NCI-H2196 treated with DMSO at 0.1 percent for 48 hours (cell line): ENCODE data around the gene ZKSCAN2.

Experiments used
- DNase-seq: peaks from one replicate; lab custom pipeline; 2025; ENCODE audit not compliant: unreplicated experiment; lab: John Stamatoyannopoulos, UW

ZKSCAN2 gene

DNA sequence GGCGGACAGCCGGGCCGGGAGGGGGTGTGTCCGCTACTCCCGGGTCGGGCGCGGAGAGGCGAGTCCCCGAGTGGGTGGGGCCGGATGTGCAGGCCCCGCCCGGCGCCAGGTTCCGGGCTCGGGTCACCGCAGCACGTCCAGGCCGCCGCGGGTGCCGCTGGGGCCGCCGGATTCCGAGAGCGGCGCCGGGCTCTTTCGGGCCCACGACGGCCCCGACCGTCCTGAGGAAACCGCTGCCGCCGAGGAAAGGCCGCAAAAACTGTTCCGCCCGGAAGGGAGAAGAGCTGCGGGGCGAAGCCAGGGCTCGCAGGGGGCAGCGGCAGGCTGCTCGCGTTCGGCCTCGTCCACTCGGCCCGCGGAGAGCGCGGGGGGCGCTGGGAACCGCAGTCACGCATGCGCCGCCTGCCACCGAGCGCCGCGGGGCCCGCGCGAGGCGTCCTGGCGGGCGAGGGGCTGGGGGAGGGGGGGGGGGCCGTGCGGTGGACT is at the start of gene ZKSCAN2:
ZKSCAN2 (minus strand) TSS at position 376 of the 486 bp plus-strand sequence. CDS start 718 bp downstream, outside the sequence.
- peak; percentile 84 for DNase-seq

DNA sequence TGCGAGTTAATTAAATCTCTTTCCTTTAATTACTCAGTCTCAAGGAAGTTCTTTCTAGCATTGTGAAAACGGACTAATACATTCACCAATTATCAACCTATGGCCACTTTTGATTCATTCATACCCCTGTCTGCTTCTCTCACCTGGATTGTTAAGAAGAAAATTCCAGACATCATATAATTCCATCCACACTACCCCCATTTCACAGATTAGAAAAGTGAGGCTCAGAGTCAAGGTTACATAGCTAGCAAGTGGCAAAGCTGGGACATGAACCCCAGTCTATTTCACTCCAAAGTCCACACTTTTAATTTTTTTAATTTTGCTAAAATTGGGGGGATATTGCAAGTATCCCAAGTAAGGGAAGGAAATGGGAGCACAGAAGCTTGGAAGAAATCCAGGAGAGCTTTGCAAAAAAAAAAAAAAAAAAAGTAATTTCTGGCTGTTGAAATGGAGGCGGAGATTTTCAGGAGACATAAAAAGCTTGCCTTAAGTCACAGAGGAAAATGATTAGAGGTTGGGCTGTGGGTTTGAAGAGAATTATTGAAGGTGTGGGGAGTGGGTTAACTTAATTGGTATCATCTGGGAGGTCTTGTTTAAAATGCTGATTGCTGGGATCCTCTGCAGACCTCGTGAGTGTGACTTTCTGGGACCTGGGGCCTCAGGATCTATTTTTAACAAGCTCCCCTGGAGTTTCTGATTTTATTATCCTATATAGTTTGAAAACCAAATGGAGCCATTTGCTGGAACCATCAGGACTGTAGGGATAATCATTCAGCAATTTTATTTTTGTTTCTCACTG is 42.3 kb upstream of the ZKSCAN2 start:
- DNase-seq = no peak

DNA sequence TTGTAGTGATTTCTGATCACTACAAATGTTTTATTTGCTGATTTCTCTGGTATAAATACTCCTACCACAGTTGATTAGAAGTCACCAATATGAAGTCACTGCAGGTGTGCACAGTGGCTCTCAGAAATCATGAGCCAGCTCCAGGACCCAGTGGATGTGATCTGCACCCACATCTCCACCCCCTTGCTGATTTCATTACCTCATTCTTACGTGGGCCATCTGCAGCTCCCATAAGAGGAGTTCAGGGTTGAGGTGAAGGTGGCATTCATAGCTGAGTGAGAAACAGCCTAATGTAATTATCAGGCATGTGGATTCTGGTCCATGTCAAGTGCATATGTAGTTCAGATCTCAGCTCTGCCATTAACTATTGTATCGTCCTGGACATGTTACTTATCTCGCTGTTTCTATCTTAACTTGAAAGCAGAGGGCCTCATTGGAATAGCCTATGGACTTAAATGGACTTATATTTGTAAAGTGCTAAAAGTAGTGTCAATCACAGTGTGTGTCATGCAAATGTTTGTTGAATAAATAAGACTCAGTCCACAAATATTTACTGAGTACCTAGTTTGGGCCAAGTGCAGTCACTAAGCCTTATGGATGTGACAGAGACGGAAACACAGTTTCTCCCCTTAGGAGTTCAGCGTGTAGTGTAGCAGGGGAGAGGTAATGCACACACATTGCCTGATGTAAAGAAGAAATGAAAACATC is 40.7 kb upstream of the ZKSCAN2 start:
- no peak for DNase-seq

DNA sequence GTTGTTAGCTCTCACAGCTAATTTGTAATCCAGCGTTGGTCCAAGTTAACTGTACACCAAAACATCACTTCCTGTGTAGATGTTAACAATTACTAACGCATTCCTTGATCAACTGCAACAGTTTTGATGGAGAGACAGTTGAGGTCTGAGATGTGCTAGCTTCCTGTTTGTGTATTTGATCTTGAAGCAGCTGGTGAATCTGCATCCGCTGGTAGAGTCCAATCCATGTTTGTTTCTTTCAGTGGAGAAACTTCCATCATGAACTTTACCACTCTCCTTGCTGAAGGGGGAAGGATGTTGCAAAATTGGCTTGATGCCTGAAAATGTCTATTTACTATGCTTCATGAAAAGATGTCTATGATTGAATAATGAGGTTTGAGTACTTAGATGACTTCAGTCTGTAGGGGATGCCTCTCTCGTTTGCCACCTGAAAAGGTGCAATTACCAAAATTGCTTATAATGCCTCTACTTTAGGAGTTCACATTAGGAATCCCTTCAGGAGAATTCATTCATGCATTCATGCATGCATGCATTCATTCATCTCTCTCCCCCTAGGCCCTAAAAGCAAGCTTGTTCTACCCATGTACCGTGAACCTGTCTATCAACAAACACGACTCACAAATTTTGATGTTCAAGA is 39.6 kb upstream of the ZKSCAN2 start:
- DNase-seq = no peak

DNA sequence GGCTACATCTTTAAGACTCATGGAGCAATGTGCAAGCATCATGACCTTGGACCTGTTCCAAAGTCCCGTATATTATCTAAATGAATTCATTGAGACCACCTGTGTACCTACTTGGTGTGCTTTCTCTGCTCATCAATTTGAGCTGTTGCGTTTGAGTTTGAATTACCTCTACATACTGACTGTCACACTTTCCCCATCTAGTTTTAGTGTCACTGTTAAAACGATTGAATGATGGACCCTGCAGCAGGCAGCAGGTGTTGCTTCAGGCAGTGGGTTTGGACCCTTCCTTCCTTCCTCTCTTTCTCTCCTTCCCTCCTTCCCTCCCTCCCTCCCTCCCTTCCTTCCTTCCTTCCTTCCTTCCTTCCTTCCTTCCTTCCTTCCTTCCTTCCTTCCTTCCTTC is 33.9 kb upstream of the ZKSCAN2 start:
- DNase-seq = no peak

DNA sequence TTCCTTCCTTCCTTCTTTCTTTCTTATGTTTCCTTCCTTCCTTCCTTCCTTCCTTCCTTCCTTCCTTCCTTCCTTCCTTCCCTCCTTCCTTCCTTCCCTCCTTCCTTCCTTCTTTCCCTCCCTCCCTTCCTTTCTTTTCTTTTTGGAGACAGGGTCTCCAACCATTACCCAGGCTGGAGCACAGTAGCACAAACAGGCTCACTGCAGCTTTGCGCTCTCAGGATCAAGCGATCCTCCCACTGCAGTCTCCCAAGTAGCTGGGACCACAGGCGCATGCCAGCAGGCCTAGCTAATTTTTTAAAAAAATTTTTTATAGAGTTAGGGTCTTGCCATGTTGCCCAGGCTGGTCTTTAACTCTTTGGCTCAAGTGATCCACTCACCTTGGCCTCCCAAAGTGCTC is 31.8 kb upstream of the ZKSCAN2 start:
- no peak for DNase-seq

DNA sequence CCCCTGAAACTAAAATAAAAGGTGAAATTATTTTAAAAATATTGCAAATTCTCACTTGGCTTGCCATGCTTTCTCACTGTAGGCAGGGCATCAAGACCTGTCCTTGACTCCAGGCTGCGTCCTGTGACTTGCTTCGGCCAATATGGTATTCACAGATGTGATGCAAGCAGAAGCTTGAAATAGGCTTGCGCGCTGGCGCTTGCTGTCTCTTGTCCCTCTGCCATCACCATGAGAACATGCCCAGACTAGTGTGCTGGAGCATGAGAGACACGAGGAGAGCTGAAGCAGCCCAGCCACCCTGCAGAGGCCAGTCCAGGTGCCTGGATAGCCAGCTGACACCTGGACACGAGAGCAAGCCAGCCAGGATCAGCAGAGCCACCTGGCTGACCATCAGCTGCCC is 21.8 kb upstream of the ZKSCAN2 start:
- no peak for DNase-seq

DNA sequence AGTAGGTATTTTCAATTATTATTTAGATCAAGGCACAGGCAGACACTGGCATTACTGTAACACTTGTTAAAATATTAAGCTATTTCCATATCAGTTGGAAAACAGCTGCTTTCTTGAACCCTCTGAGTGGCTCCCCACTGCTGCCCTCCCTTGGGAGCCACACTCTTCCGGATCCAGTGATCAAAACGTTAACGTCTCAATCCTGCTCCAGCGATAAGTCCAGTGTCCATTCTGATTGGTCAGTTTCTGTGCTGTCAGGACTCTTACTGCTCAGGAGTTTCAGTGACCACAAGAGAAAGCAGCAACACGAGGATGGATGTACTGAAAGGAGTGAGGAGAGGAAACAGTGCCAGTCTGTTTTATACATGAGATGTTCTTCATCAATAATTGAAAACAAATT is 13.8 kb upstream of the ZKSCAN2 start:
- no peak for DNase-seq

DNA sequence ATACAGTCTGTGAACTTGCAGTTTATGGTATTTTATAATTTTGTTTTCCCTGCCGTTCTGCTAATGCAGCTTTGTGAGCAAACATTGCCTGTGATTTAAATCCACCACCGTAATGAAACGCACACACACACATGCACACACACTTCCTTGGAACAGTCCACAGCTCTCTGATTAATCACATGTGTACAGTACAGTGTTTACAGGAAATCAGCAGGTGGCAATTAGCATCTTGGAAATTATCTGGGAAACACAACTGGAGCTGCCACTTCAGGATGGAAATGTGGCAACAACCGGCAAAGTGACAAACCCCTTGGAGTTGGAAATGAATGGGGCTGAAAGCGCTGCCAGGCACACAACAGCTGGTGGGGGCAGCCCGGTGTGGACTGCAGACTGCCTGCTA is 12.9 kb upstream of the ZKSCAN2 start:
- no peak for DNase-seq

DNA sequence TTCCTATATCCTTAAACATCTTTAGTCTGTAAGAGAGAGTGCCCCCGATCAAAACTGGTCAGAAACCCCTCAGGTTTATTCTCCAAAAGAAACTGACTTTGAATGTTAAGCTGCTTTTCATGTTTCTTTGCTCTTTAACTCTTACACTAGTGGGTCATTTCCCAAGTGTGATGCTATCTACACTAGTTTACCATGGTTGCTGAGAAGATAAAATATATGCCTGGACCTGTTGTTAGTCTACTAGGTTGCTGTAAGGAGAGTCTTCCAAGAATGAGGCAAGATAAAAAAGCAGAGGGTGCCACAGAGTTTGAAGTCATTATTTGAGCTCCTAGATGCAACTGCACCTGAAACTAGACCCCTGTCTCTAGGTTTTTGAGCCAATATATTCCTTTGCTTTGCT is 12.2 kb upstream of the ZKSCAN2 start:
- no peak for DNase-seq

DNA sequence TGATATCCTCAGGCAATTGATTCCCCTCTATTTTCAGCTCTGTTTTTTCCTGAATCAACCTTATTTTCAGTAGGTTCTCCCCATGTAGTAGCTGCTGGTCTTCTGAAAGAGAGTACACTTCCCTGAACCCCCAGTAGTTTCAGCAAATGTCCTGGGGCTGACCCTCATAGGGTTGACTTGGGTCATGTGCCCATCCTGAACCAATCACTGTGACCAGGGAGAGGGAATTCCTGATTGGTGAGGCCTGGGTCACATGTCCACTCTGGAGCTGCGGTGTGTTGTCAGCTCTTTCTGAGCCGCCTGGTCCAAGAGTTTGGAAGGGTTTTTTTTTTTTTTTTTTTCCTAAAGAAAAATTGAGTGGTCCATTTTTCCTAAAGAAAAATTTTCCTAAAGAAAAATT is 8.3 kb upstream of the ZKSCAN2 start:
- DNase-seq = no peak

DNA sequence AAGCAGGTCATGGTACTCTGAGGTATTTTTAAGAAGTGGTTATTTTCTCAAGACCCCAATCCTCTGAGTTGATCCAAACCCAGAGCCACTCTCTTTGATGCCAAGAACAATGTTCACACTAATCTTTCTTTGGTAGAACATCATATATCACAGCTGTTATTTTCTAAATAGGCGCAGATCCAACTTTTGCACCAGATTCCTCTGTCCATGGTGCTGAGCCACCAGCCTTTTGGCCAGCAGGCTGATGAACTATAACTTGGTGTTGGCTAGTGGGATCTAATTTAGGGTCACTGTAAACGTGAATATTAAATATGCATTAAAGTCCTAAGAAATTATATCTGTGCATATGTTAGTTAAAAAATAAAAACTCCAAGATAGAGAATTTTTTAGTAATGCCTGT is 7.0 kb upstream of the ZKSCAN2 start:
- DNase-seq = no peak

DNA sequence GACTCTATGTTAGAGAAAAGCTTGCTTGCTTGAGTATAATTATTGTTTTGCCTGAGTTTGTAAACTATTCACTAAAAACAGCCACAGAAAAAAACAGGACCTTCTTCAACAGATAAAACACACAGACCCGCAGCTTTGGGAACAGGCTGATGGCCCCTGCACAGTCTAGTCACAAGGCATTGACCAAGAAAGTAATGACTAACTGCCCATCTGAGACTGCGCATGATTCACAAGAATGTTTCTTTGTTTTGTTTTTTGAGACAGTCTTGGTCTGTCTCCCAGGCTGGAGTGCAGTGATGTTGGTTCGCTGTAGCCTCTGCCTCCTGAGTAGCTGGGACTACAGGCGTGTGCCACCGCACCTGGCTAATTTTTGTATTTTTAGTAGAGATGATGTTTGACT is 2.8 kb upstream of the ZKSCAN2 start:
- DNase-seq = no peak

DNA sequence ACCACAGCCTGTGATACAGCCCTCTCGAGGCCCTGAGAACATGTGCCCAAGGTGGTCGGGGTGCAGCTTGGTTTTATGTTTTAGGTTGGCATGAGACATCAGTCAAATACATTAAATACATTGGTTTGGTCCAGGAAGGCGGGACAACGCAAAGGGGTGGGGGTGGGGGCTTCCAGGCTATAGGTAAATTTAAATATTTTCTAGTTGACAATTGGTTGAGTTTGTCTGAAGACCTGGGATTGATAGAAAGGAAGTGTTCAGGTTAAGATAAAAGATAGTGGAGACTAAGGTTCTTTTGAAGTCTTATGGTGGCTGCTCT is 1.2 kb upstream of the ZKSCAN2 start:
- no peak for DNase-seq

DNA sequence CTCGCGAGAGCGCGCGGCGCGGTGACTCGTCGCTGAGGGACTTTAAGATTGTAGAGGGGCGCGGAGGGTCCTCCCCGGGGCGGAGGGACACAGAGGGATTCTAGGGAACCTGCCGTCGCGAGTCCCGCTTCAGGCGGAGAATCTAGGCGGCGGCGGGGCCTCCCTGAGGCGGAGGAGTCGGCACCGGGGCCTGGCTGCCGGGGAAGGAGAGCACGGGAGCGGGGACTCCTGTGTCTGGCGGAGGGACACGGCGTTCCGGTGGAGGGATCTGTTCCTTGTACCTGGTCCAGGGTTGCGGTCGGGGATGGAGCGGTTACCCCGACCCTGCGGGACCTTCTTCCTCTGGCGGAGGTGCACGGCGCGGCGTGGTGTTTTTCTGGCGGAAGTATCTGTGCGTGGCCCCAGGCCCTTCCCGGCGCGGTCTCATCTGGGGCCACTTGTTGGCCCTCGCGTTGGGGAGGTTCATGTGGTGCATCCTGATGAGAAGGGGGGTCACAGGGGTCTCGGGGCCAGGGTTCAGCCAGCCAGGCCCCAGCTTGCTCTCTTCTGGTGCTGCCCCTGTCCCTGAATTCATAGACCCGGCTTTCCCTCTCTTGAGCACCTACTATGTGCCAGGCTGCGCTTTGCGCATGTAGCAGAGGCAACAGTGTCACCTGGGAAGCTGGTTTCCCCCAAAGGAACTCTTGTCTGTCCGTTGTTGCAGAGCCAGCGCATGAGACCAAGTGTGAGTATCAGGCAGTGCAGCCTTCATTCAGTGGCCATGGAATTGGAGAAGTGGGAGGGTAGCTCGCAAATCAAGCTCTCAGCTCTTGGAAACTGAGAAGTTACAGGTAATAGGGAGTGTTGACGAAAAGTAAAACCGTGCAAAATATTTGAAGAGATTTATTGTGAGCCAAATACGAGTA is 563 bp upstream of the ZKSCAN2 start:
- peak; percentile 87 for DNase-seq

DNA sequence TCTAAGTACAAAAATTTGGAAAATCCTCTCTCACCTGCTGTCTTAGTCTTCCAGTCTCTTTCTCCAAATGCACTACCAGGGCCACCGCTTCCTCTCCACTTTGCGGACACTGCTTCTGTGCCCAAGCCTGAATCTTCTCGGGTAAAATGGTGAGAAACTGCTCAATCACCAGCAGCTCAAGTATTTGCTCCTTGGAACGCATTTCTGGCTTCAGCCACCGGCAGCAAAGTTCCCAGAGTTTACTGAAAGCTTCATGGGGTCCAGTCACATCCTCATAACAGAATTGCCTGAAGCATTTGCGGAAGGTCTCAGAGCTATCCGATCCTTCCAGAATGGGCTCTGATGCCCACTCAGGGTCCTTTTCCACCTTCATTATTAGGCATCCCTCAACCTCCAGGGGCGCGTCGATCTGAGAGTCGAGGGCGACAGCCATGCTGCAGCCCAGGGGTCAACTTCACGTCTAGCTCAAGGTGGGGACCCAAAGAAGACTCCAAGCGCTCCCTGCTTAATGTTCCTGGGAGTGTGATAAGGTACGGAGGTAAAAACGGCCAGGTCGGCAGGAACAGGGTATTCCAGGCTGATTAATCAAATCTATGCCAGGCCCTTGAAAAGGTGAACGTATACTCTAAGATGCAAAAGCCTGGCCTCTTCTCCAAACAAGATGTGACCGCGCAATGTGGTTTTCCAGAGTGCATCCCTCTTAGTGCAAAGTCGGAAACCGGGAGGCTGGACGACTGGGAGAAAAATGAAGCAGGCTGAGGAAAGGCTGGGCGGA is 763 bp downstream of the ZKSCAN2 start:
- no peak for DNase-seq

DNA sequence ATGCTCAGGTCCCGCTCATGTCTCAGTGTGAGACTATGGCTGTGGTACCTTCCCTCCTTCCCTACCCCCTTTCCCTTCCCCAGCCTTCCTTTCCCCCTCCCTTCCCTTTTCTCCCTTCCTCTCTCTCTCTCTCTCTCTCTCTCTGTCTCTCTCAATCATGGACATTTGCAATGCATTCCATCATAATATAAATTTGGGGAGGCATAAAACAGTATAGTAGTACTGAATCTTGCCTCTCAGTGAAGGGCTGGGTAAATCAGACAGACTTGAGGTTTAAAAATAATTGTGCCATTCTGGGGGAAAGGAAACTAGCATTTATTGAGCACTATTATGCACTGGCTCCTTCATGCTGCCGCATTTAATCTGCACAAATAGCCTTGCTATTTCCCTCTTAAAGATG is 4.3 kb downstream of the ZKSCAN2 start:
- DNase-seq = no peak

DNA sequence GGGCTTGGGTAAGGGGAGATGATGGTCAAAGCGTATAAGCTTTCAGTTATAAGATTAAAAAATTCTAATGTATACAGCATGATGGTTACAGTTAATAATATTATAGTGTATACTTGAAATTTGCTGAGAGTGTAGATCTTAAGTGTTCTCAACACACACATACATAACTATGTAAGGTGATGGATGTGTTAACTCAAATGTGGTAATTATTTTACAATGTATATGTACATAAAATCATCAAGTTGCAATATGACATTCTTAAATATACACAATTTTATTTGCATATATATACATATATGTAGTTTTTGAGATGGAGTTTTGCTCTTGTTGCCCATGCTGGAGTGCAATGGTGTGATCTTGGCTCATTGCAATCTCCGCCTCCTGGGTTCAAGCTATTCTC is 7.2 kb downstream of the ZKSCAN2 start:
- DNase-seq = no peak

DNA sequence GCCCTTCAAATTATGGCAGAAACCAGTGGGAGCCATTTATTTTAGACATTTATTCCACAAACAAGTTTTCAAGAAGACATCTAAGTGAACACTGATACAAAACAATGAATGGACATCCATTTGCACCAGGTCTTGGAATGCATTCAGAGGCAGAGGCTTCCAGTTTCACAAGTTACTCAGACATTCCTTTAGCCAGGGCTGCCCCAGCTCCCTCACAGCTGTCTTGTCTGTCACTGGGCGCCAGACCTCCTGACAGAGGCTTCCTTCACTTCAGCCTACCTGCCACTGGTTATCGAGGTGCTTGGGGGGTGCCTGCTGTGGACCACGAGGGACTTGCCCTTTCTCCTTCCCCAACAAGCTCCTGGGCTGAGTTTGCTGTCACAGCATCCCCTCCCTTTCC is 21.7 kb downstream of the ZKSCAN2 start:
- DNase-seq = no peak

DNA sequence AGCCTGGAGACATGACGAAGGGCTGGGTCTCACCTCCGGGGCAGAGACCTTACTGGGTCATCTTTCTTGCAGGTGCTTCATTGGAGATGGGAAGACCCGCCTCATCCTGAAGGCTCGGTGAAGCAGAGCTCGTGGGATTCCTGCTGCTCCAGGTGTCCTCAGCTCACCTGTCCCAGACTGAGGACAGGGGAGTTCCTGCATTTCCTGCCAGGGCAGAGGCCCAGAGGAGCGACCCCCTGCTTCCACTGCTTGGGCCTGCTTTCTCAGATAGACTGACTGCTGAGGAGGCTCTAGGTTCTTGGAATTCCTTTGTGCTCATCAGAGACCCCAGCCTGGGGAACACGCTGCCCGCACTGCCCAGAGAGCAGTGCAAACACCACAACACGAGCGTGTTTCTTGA is 29.3 kb downstream of the ZKSCAN2 start:
- DNase-seq = no peak
